Non-pigmented ciliary epithelial cell (primary cell): ENCODE results near the gene WDFY1.

Source experiments
- DNase-seq: peaks from one replicate; pipeline ENCODE4 v3.0.0-alpha.2; 2010; ENCODE audit warnings: low read depth

WDFY1 gene

GRCh38 chr2:223856584-223856983 lies 88.6 kb downstream of the WDFY1 start:
- no peak for DNase-seq

GRCh38 chr2:223856021-223856420 lies 89.1 kb downstream of the WDFY1 start:
- no peak for DNase-seq

DNA sequence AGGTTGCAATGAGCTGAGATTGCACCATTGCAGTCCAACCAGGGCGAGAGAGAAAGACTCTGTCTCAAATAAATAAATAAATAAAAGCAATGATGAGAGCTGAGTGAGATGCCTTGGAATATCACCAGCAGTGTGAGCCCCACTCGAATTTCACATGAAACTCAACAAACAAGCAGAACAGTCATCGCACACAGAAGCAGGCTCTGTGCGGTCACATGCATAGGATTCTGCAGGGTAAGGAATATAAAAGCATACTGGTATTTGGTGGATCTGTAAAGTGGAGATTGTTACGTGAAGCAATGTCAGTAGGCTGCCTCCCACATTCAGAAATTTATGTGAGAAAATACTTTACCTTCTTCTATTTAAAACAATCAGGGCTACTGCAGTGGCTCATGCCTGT lies 89.7 kb downstream of the WDFY1 start:
- peak; percentile 20 for DNase-seq

GRCh38 chr2:223854741-223855140 lies 90.4 kb downstream of the WDFY1 start:
- no peak for DNase-seq

- DNase-seq = peak; percentile 18
Observed at GRCh38 chr2:223853425-223853837, 91.7 kb downstream of the WDFY1 start.

DNA sequence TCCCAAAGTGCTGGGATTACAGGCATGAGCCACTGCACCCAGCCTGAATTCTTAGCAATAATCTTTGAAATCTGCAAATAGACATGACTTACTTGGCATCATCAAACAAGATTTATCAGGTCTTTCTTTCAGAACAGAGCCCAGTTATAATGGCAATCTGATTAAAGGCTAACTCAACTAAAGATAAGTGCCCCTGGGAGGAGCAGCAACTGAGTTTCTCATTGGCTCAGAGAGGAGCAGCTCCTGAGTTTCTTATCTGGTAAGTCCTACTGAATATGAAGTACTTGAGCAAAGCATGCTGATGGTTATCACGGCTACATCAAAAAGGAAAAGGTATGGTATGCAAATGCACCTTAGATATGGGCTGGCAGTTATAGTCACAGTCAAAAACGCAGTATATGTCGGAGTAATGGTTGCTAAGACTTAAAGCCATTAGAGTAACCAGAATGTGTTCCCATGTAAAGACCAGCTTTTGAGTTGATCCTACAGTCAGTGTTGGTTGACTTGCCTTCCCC lies 92.8 kb downstream of the WDFY1 start:
- DNase-seq = no peak

GRCh38 chr2:223847410-223847809 lies 97.7 kb downstream of the WDFY1 start:
- DNase-seq = no peak

DNA sequence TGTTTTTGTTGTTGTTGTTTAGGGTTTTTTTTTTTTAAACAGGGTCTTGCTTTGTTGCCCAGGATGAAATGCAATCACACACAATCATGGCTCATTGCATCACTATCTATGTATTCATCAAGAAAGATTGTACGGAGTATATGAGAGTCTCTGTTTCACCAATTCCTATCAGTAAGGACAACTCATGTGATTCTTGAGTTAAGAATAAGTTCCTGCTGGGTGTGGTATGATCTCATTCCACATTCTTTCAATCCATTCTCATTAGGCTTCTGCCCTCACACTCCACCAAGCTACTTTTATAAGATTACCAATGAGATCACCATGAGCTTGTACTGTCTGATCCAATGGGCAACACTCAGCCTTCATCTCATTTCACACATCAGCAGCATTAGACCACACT lies 98.6 kb downstream of the WDFY1 start:
- DNase-seq = peak; percentile 90

DNA sequence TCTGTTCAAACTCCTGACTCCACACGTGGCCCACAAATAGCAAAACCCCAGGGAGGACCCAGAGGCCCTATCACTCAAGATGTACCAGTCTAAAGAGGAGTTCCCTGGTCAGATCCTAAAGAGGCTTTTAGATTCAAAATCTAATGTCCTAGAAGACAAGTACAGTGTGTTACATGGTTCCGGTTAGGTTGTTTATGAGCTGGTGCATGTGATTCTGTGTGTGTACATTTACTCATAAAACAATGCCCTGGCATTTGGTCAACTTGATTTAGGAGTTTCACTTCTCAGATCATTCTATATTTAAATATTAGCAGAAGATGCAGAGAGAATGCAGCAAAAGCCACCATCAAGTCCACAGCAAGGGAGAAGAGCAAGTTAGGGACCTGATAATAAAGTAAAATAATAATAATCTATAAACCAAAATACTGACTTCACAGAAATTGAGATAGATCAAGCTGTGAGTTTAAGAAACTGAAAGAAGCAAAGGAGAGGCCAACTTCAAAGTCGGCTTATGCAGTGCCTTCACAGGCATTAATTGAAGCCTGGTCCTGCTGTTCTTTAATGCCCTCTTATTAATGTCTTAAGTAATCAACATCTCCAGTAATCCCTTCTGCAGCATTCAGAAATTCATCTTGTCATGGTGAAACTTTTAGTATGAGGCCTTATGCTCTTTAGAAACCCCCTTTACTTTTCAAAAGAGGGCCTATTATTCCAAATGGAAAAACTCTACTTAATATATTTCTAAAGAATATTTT lies 103.5 kb downstream of the WDFY1 start:
- no peak for DNase-seq

DNA sequence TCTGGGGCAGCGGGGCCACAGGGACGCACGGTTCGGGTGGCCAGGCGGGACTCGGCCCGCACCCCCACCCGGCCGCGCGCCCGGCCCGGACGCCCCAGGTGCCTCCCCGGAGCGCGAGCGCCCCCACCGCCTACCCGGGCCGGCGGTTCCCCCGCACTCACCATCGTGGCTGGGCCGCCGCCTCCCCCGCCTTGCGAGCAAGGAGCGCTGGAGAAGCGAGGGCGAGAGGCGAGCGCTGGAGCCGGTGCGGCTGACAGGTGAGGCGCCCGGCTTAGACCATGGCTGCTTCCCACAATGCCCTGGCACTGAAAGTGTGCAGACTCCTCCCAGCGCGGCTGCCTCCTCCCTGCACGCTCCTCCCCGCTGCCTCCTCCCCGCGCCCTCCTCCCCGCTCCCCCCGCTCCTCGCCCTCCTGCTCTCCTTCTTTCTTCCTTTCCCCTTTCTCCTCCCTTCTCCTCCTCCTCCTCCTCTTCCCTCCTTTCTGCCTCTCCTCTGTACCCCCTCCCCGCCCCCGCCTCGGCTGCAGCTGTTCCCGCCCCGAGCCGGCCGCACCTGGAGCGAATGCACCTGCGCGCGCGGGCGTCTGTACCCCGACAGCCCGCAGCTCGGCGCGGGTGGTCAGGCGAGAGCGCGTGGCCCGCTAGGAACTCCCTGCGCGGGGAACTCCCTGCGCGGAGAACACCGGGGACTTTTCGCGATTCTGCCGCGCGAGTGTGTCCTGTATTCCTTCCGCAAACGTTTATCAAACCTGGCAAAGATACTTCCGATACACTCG lies 107.7 kb downstream of the WDFY1 start, which contains the start of gene AP1S3:
TSS of gene AP1S3 (minus strand) at position 296 of the 775 bp plus-strand sequence. CDS start at position 164, 132 bp downstream.
- DNase-seq = no peak

GRCh38 chr2:223835701-223836532 lies 109.2 kb downstream of the WDFY1 start:
- no peak for DNase-seq

DNA sequence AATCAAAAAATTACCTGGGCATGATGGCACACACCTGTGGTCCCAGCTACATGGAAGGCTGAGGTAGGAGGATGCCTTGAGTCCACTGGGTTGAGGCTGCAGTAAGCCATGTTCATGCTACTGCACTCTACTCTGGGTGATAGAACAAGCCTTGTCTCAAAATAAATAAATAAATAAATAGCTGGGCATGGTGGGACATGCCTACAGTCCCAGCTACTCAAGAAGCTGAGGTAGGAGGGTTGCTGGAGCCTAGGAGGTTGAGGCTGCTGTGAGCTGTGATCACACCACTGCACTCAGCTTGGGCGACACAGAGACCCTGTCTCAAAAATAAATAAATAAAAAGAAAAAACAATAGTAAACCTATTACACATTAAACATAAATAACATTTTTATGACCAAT lies 110.7 kb downstream of the WDFY1 start:
- no peak for DNase-seq

DNA sequence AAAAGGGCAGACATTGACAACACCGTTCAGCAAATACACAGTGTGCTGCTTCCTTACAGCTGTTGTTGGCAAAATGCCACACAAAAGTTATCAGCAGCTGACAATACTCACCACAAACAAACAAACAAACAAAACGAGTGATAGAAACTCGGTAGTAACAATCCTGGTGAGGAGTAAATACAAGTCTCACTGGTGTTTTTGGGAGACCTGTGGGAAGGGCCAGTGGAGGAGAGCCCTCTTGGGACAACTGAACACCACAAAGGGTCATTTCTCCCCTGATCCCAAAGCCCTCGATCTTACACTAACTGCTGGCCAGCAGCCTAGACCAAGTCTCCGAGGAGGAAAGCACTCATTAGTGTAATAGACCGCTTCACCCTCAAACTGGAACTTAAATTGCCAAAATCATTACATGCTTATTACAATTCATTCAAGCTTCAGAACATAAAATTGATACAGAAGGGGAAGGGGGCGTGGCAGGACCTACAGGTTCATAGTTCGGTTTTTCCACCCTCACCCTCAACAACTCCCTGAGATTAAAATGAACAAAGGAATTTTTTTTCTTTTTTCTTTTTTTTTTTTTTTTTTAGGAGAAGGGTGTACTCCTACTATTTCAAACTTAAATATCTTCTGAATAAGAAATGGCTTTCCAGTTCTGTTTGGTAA lies 112.8 kb downstream of the WDFY1 start:
- DNase-seq = no peak

DNA sequence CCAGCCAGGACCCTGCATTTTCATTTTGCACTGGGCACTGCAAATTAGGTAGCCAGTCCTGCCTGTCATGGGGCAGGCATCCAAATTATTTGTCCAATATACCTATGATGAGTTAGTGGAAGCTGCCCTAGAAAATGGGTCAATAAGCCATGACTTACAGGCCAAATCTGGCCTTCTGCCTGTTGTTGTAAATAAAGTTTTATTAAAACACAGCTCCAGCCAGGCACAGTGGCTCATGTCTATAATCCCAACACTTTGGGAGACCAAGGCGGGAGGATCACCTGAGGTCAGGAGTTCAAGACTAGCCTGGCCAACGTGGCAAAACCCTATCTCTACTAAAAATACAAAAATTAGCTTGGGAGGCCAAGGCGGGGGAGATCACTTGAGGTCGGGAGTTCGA lies 116.0 kb downstream of the WDFY1 start:
- DNase-seq = no peak

DNA sequence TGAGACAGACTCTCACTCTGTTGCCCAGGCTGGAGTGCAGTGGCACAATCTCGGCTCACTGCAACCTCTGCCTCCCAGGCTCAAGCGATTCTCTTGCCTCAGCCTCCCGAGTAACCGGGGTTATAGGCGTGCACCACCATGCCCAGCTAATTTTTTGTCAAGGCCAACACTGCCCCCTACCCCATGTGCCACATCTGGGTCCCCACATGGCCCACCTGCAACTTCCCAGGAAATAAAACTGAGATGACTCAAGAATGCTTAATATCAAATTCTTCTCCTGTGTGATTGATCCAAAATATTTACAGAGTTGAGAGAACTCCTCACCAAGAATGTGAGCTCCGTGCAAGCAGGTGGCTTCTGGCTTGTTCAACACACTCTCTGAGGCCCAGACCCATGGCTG lies 116.8 kb downstream of the WDFY1 start:
- no peak for DNase-seq

GRCh38 chr2:223826995-223827394 lies 118.1 kb downstream of the WDFY1 start:
- no peak for DNase-seq
